BLaER1 treated with 17β-estradiol and CSF1 and Interleukin-3, amounts not matched to agents 10 nM and 100 nM (cell line): ENCODE measurements around the gene PUSL1.
A peak's percentile ranks its signal among the peaks of the same experiment; 100 is the strongest.

Source experiments
- H3K27ac ChIP-seq, 11 experiments: shearing (Covaris generic); formaldehyde crosslinking; 2 replicates each; pipeline ENCODE4 v1.8.1; 2022
- H3K27me3 ChIP-seq, 11 experiments: shearing (Covaris generic); formaldehyde crosslinking; 2 replicates each; pipeline ENCODE4 v1.8.1; 2022
- H3K36me3 ChIP-seq, 11 experiments: shearing (Covaris generic); formaldehyde crosslinking; 2 replicates each; pipeline ENCODE4 v1.8.1; 2022
- H3K4me1 ChIP-seq, 10 experiments: shearing (Covaris generic); formaldehyde crosslinking; 2 replicates each; pipeline ENCODE4 v1.8.1; 2022
- H3K4me2 ChIP-seq, 11 experiments: shearing (Covaris generic); formaldehyde crosslinking; 2 replicates each; pipeline ENCODE4 v1.8.1; 2022
- H3K4me3 ChIP-seq, 10 experiments: shearing (Covaris generic); formaldehyde crosslinking; 2 replicates each; pipeline ENCODE4 v1.8.1; 2022
- H3K9ac ChIP-seq, 11 experiments: shearing (Covaris generic); formaldehyde crosslinking; 2 replicates each; pipeline ENCODE4 v1.8.1; 2022
- H3K9me3 ChIP-seq, 11 experiments: shearing (Covaris generic); formaldehyde crosslinking; replicated peaks in 1 of 11; 2 replicates each; pipeline ENCODE4 v1.8.1; 2022
- H4K20me1 ChIP-seq, 11 experiments: shearing (Covaris generic); formaldehyde crosslinking; 2 replicates each; pipeline ENCODE4 v1.8.1; 2022
- Cebpa-rat ChIP-seq, 11 experiments: shearing (Covaris generic); IDR thresholded peaks; 2 replicates each; pipeline ENCODE4 v1.8.1; 2022

PUSL1 gene

DNA sequence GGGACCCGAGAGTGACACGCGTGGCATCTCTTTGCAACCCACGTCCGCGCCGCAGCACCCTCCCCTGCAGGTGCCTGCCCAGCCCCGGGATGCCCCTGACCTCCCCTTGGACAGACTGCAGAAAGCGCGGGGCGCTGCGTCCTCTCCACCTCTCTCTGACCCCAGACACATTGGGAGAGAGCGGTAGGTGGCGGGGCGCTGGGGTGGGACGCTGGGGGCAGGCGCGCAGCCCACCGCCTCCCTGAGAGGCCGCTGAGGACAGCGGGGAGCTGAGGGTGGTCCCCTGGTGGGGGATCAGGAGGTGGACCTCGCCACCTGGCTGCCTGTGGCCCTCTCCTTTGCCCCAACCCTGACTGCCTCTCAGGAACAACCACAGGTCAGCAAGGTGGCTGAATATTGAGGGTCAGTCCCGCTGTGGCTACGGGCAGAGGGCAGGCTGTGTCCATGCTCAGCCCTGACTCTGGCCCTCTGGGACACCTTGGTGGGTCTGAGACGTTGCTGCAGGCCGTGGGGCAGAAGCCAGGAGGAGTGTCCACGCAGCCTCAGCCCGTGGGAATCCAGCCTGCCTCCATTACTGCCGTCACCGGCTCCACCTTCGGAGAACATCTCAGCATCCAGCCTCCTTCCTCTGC is 34.0 kb upstream of the PUSL1 start:
- no peak for TF ChIP-seq Cebpa-rat (IDR thresholded peaks at IDR 0.05)
- Histone ChIP-seq H3K27ac (peak overlapping the region in 9 of 11 experiments; percentile 45 to 99 (median 97); a peak in 19 of 22 replicates), H3K4me2 (peak overlapping the region; percentile 90 to 99 (median 96)), H3K36me3 (peaks cover 0 to 32% (median 25%) of the 10 kb centered on the region in 11 experiments; a peak in 21 of 22 replicates), H4K20me1 (peaks cover 36 to 41% (median 38%) of the 10 kb centered on the region in 11 experiments), H3K9ac (peak overlapping the region; percentile 97 to 100 (median 99)), H3K4me1 (peaks cover 33 to 42% (median 38%) of the 10 kb centered on the region in 10 experiments), H3K27me3 (no peaks in the 10 kb centered on the region), H3K9me3 (no peaks in the 10 kb centered on the region), H3K4me3 (peak overlapping the region; percentile 96 to 100 (median 100))

DNA sequence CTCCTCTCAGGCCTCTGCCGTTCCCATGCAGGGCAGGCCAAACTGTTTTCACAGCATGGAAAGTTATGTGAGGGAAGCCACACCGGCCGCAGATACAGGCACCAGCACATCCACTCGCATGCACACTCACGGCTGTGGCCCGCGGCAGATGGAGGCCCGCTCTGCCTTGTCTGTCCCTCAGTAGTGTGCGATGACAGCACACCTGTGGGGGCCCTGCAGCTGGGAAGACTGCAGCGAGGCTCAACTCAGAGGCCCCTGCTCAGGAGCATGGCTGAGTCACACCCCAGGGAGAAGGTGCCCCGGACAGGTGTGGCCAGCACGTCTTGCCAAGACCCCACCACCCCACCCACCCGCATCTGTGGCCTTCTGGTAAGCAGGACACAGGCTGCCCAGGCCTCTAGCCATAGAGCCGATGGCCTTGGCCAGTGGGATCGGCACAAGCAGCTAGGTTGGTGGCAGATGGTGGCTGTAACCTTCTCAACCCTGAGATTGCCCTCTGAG is 33.4 kb upstream of the PUSL1 start:
- peaks cover 30 to 35% (median 32%) of the 10 kb centered on the region in 11 experiments for H4K20me1 ChIP-seq
- H3K4me3 ChIP-seq, result peak overlapping the region in 4 of 10 experiments; percentile 99 to 100 (median 100); a peak in 4 of 20 replicates
- H3K4me2 ChIP-seq, result peak overlapping the region; percentile 90 to 99 (median 96)
- H3K27me3 ChIP-seq, result no peaks in the 10 kb centered on the region
- no peak for TF ChIP-seq Cebpa-rat (IDR thresholded peaks at IDR 0.05)
- H3K27ac ChIP-seq, result no peak overlapping the region
- H3K36me3 ChIP-seq, result peaks cover 0 to 27% (median 20%) of the 10 kb centered on the region in 11 experiments; a peak in 20 of 22 replicates
- no peaks in the 10 kb centered on the region for H3K9me3 ChIP-seq
- peak overlapping the region in 10 of 11 experiments; percentile 97 to 100 (median 99); a peak in 15 of 22 replicates for H3K9ac ChIP-seq
- peaks cover 33 to 42% (median 38%) of the 10 kb centered on the region in 10 experiments for H3K4me1 ChIP-seq

DNA sequence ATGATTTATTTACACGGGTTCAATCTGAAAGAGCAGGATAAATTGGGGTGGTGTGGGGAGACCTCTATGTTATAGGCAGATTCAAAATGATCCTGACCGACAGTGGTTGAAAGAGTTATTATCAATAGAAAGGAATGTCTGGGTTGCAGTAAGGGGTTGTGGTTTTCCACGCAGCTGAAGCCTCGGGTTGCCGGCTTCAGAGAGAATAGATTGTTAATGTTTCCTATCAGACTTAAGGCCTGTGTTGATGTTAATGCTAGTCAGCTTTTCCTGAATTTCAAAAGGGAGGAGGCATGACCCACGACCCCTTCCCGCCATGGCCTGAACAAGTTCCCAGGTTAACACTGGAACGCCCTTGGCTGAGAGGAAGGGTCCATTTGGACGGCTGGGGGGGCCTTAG is 32.6 kb upstream of the PUSL1 start:
- Histone ChIP-seq H3K27ac (no peak overlapping the region), H3K27me3 (no peaks in the 10 kb centered on the region), H3K4me3 (no peak overlapping the region), H3K9me3 (no peaks in the 10 kb centered on the region), H3K4me2 (no peak overlapping the region), H3K9ac (no peak overlapping the region), H4K20me1 (peaks cover 22 to 27% (median 24%) of the 10 kb centered on the region in 11 experiments), H3K36me3 (peaks cover 0 to 18% (median 12%) of the 10 kb centered on the region in 11 experiments; a peak in 17 of 22 replicates), H3K4me1 (peaks cover 25 to 35% (median 30%) of the 10 kb centered on the region in 10 experiments)
- TF ChIP-seq Cebpa-rat (IDR thresholded peaks at IDR 0.05), result no peak

DNA sequence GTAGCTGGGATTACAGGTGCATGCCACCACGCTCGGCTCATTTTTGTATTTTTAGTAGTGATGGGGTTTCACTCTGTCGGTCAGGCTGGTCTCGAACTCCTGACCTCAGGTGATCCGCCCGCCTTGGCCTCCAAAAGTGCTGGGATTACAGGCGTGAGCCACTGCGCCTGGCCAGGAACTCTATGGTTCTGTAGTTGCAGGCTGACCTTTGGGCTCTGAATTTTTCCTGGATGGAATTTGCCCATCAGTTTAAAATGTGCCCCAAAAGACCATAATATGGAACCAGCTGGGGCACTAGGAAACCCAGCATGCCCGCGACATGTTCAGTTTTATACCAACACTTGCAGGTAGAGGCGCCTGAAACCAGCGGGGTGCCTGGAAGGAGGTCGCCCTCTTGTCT is 29.8 kb upstream of the PUSL1 start:
- Histone ChIP-seq H3K9me3 (no peaks in the 10 kb centered on the region), H3K4me3 (no peak overlapping the region), H3K27me3 (no peaks in the 10 kb centered on the region), H3K27ac (no peak overlapping the region), H3K36me3 (no peaks in the 10 kb centered on the region), H3K4me1 (peaks cover 6 to 17% (median 10%) of the 10 kb centered on the region in 10 experiments; a peak in 18 of 20 replicates), H3K9ac (no peak overlapping the region), H3K4me2 (no peak overlapping the region), H4K20me1 (peaks cover 0 to 12% (median 0%) of the 10 kb centered on the region in 11 experiments; a peak in 2 of 22 replicates)
- no peak for TF ChIP-seq Cebpa-rat (IDR thresholded peaks at IDR 0.05)

DNA sequence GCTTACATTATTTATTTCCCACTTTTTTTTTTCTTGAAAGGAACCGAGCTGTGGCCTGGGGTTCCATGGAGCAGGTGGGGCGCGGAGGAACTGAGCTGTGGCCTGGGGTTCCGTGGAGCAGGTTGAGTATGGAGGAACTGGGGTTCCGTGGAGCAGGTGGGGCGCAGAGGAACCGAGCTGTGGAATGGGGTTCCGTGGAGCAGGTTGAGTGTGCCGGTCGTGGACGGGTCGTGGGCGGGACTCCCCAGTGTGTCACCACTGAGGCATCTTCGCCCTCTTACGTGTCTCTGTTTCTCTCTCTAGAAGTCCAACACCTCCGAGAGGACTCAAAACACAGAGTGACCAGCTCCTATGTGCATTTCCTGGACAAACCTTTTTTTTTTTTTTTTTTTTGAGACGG is 29.4 kb upstream of the PUSL1 start:
- Histone ChIP-seq H4K20me1 (peaks cover 0 to 13% (median 0%) of the 10 kb centered on the region in 11 experiments; a peak in 2 of 22 replicates), H3K27ac (no peak overlapping the region), H3K4me2 (no peak overlapping the region), H3K4me3 (no peak overlapping the region), H3K27me3 (no peaks in the 10 kb centered on the region), H3K9ac (no peak overlapping the region), H3K4me1 (peaks cover 6 to 18% (median 10%) of the 10 kb centered on the region in 10 experiments; a peak in 18 of 20 replicates), H3K36me3 (no peaks in the 10 kb centered on the region), H3K9me3 (no peaks in the 10 kb centered on the region)
- TF ChIP-seq Cebpa-rat (IDR thresholded peaks at IDR 0.05), result no peak

DNA sequence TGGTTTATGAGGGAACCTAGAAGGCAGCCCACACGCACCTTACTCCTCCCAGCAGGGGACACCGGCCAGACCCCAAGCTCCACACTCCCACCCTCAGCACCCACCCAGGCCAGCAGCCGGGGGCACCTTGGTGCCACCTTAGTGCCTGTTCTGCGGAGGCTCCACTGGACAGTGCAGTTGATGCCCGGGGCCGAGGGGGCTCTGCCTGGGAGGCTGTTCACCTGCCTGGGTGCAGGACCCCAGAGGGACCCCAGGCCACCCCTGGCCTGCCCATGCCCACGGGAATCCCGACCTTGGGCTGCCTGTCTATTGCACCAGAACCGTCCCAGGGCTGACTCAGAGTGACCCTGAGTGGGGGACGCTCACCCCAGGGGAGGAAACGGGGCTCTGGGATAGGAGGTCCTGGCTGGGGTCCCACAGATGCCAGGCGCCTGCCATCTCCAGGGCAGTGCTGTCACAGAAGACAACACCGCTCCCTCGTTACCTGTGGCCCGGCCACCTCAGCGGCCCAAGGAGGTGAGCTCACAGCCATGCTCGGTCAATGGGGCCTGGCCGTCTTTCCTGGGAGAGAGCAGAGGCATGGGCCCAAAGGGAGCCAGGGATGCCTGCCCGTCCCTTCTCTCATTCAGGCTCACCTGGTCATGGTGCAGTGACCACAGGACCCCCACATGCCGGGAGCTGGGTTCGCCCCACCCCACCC is 27.5 kb upstream of the PUSL1 start:
- no peak overlapping the region for H3K27ac ChIP-seq
- no peaks in the 10 kb centered on the region for H3K9me3 ChIP-seq
- peaks cover 0 to 14% (median 2%) of the 10 kb centered on the region in 10 experiments; a peak in 5 of 20 replicates for H3K4me1 ChIP-seq
- H3K4me2 ChIP-seq, result no peak overlapping the region
- no peak overlapping the region for H3K4me3 ChIP-seq
- no peak overlapping the region for H3K9ac ChIP-seq
- no peaks in the 10 kb centered on the region for H3K36me3 ChIP-seq
- no peak for TF ChIP-seq Cebpa-rat (IDR thresholded peaks at IDR 0.05)
- H3K27me3 ChIP-seq, result no peaks in the 10 kb centered on the region
- peaks cover 0 to 25% (median 0%) of the 10 kb centered on the region in 11 experiments; a peak in 2 of 22 replicates for H4K20me1 ChIP-seq

GRCh38 chr1:1281533-1282321 is 26.7 kb upstream of the PUSL1 start:
- H4K20me1 ChIP-seq, result peaks cover 0 to 33% (median 0%) of the 10 kb centered on the region in 11 experiments; a peak in 2 of 22 replicates
- peaks cover 0 to 15% (median 2%) of the 10 kb centered on the region in 10 experiments; a peak in 5 of 20 replicates for H3K4me1 ChIP-seq
- H3K4me2 ChIP-seq, result no peak overlapping the region
- H3K4me3 ChIP-seq, result no peak overlapping the region
- no peaks in the 10 kb centered on the region for H3K9me3 ChIP-seq
- H3K9ac ChIP-seq, result 0 out of 22 replicates have a peak overlapping the region, but pooled peaks of 1 of the 11 experiments have one; percentile 9
- H3K36me3 ChIP-seq, result no peaks in the 10 kb centered on the region
- H3K27ac ChIP-seq, result no peak overlapping the region
- no peak for TF ChIP-seq Cebpa-rat (IDR thresholded peaks at IDR 0.05)
- no peaks in the 10 kb centered on the region for H3K27me3 ChIP-seq

GRCh38 chr1:1282998-1283397 is 25.4 kb upstream of the PUSL1 start:
- Histone ChIP-seq H4K20me1 (peaks cover 0 to 39% (median 0%) of the 10 kb centered on the region in 11 experiments; a peak in 2 of 22 replicates), H3K9ac (no peak overlapping the region), H3K27ac (no peak overlapping the region)

More at GRCh38 chr1:1282998-1283397, 25.4 kb upstream of the PUSL1 start:
- H3K36me3 ChIP-seq, result no peaks in the 10 kb centered on the region
- H3K4me1 ChIP-seq, result peaks cover 0 to 15% (median 2%) of the 10 kb centered on the region in 10 experiments; a peak in 5 of 20 replicates
- no peaks in the 10 kb centered on the region for H3K27me3 ChIP-seq
- H3K9me3 ChIP-seq, result no peaks in the 10 kb centered on the region
- no peak overlapping the region for H3K4me2 ChIP-seq
- TF ChIP-seq Cebpa-rat (IDR thresholded peaks at IDR 0.05), result no peak
- no peak overlapping the region for H3K4me3 ChIP-seq
